ENCODE results near the gene RENBP. TPM values are rescaled to one million over a fixed set of nuclear protein-coding genes. Genes with fewer than 3 reads are reported as not detected.

Gene RENBP
- total RNA-seq, 1 experiment from 2014 or later, result 7.1 TPM

- H3K4me1 ChIP-seq (ENCODE audit: insufficient read depth, low read length), result no peaks in the 10 kb centered on the region
- no peaks in the 10 kb centered on the region for H4K20me1 ChIP-seq (ENCODE audit: control insufficient read depth, insufficient read depth, insufficient read length)
- no peak overlapping the region for H3K9ac ChIP-seq (ENCODE audit: extremely low read depth, insufficient read length, low read length)
- H4K5ac ChIP-seq (ENCODE audit: insufficient read length, low read depth, low read length), result no peak overlapping the region
- no peak overlapping the region for H3K27ac ChIP-seq (ENCODE audit: insufficient read length, low read depth, low read length)
- no peak overlapping the region for H2BK20ac ChIP-seq (ENCODE audit: low read depth, low read length, poor library complexity, severe bottlenecking)
- H2BK12ac ChIP-seq (ENCODE audit: insufficient read length, low read depth, low read length), result no peak overlapping the region
- H3K18ac ChIP-seq (ENCODE audit: insufficient read length, low read depth, low read length), result no peak overlapping the region
- no peak overlapping the region; a peak in 1 of 5 replicates for H3K4me3 Mint-ChIP-seq
- no peaks in the 10 kb centered on the region; a peak in 2 of 5 replicates for H3K9me3 Mint-ChIP-seq
- H4K8ac ChIP-seq (replicated peaks; ENCODE audit: insufficient read length, low read depth, low read length), result no peak overlapping the region
- H3K79me1 ChIP-seq (ENCODE audit: insufficient read depth, low read depth, low read length, poor library complexity, severe bottlenecking), result no peaks in the 10 kb centered on the region
- no peaks in the 10 kb centered on the region for H3K23me2 ChIP-seq (ENCODE audit: insufficient read length, low read depth, low read length, poor library complexity, severe bottlenecking)
- H3K4me2 ChIP-seq (ENCODE audit: insufficient read depth, insufficient read length, low read length), result no peak overlapping the region
- H2BK5ac ChIP-seq (ENCODE audit: insufficient read length, low read length), result no peak overlapping the region
- no CpG with 5 or more reads among the region's 28 CpGs for WGBS (ENCODE audit: extremely low coverage, insufficient read length, low lambda C conversion rate)
- no peaks in the 10 kb centered on the region for H3K27me3 Mint-ChIP-seq (ENCODE audit: low read depth)
- H3K36me3 Mint-ChIP-seq (ENCODE audit: insufficient read depth in 1 of 3, low read depth in 3 of 3), result peaks cover 60 to 86% (median 86%) of the 10 kb centered on the region in 3 experiments
- H3K27ac Mint-ChIP-seq, result no peak overlapping the region
- no peak overlapping the region for H2BK120ac ChIP-seq (ENCODE audit: low read depth, low read length, poor library complexity, severe bottlenecking)
- H3K27me3 ChIP-seq (ENCODE audit: insufficient read depth, low read length), result no peaks in the 10 kb centered on the region
- no peak overlapping the region for H2AK5ac ChIP-seq (ENCODE audit: insufficient read length, low read length)
- peaks cover 5% of the 10 kb centered on the region for H3K9me3 ChIP-seq (ENCODE audit: control insufficient read depth, low read depth, low read length)
- no peak for DNase-seq
- peaks cover 2 to 28% of the 10 kb centered on the region in 2 experiments for H3K4me1 Mint-ChIP-seq
- no peak overlapping the region for H3K4ac ChIP-seq (ENCODE audit: low read depth, low read length)
- no peaks in the 10 kb centered on the region for H3K79me2 ChIP-seq (ENCODE audit: insufficient read depth, low read length)
- H4K91ac ChIP-seq (ENCODE audit: insufficient read length, low read depth, low read length), result no peak overlapping the region
- TF ChIP-seq, protein P1, sequence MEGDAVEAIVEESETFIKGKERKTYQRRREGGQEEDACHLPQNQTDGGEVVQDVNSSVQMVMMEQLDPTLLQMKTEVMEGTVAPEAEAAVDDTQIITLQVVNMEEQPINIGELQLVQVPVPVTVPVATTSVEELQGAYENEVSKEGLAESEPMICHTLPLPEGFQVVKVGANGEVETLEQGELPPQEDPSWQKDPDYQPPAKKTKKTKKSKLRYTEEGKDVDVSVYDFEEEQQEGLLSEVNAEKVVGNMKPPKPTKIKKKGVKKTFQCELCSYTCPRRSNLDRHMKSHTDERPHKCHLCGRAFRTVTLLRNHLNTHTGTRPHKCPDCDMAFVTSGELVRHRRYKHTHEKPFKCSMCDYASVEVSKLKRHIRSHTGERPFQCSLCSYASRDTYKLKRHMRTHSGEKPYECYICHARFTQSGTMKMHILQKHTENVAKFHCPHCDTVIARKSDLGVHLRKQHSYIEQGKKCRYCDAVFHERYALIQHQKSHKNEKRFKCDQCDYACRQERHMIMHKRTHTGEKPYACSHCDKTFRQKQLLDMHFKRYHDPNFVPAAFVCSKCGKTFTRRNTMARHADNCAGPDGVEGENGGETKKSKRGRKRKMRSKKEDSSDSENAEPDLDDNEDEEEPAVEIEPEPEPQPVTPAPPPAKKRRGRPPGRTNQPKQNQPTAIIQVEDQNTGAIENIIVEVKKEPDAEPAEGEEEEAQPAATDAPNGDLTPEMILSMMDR (conservative IDR thresholded peaks at IDR 0.05), result no peak
- no peak overlapping the region for H2AFZ ChIP-seq (ENCODE audit: low read length)
- no peak overlapping the region for H3K23ac ChIP-seq (ENCODE audit: insufficient read length, low read depth, low read length)
- H3K14ac ChIP-seq (ENCODE audit: insufficient read depth, low read length), result no peak overlapping the region
- H3K56ac ChIP-seq (ENCODE audit: insufficient read length, low read depth, low read length), result no peak overlapping the region
- H3T11ph ChIP-seq (ENCODE audit: low read length), result no peak overlapping the region
- no peak overlapping the region for H2BK15ac ChIP-seq (ENCODE audit: low read depth, low read length)
Measured at GRCh38 chrX:153951683-153952372, 7.4 kb upstream of the RENBP start.
